H1 (cell line): ENCODE results near the gene HPD. TPM values are rescaled to one million over a fixed set of nuclear protein-coding genes. Genes with fewer than 3 reads are reported as not detected.

ENCODE experiments used
- CREB1 ChIP-seq: IDR thresholded peaks from 2 replicates; pipeline ENCODE4 v1.6.1; 2012; ENCODE audit warnings: inconsistent platforms
- E2F6 ChIP-seq: IDR thresholded peaks from 2 replicates; pipeline ENCODE4 v1.6.1; 2012; ENCODE audit warnings: inconsistent platforms
- HDAC2 ChIP-seq, 2 experiments: fragments of 300-600 bp in 1 of 2; sonication (generic) in 1 of 2; IDR thresholded peaks; 2 replicates each; pipeline ENCODE4 v1.6.1; 2011 to 2012; ENCODE audit warnings: low read depth in 2 of 2, low read length in 2 of 2, mild to moderate bottlenecking in 2 of 2, moderate library complexity in 2 of 2, borderline replicate concordance in 1 of 2, inconsistent platforms in 1 of 2
- POU5F1 ChIP-seq: IDR thresholded peaks from 2 replicates; pipeline ENCODE4 v1.6.1; 2011; ENCODE audit warnings: low read depth, mild to moderate bottlenecking, low read length, moderate library complexity
- SP1 ChIP-seq: IDR thresholded peaks from 2 replicates; pipeline ENCODE4 v1.6.1; 2011; ENCODE audit warnings: low read depth, low read length
- TCF12 ChIP-seq: IDR thresholded peaks from 2 replicates; pipeline ENCODE4 v1.6.1; 2011; ENCODE audit warnings: low read depth, mild to moderate bottlenecking, low read length
- polyA plus RNA-seq, 7 experiments: library from polyadenylated mRNA; depleted of rRNA in 3 of 7; stranded (reverse) in 5 of 7; unstranded in 2 of 7; fragments of >200 nt in 5 of 7; fragments of 200-250 nt in 2 of 7; gene quantifications; 1 replicate in 5 of 7; 2 replicates in 1 of 7; 4 replicates in 1 of 7; pipeline versions ENCODE4 v1.2.1 to v1.2.3, GENCODE V29; 2011 to 2013; ENCODE audit warnings: missing spikeins in 2 of 7, mixed read lengths in 2 of 7
- total RNA-seq: library from RNA; stranded (reverse); fragmentation: NEBNext Ultra II Directional; extraction: Animal tissue kit (Norgen Biotek cat#: 25700); gene quantifications from 2 replicates; pipeline ENCODE4 v1.2.1, GENCODE V29; 2021

HPD gene
- total and polyA plus RNA-seq, 2 of the 8 experiments (the other 6 are each of a cell fraction or from before 2014, with no cell fraction given) = 0.48 to 0.56 TPM

- TF ChIP-seq SP1 = no peak
- no peak for TF ChIP-seq CREB1
- TF ChIP-seq HDAC2 (IDR thresholded peaks at IDR 0.05; ENCODE audit: borderline replicate concordance in 1 of 2, low read depth in 2 of 2, low read length in 2 of 2) = no peak
- TF ChIP-seq POU5F1 = no peak
- no peak for TF ChIP-seq E2F6
- no peak for TF ChIP-seq TCF12
Measured at GRCh38 chr12:121809712-121810116, 48.9 kb downstream of the HPD start (continued).
